GM19023 (cell line): ENCODE results near the gene PRDM16.

Source experiments
- ATAC-seq: cut with Tn5 transposase; IDR thresholded peaks from one replicate; pipeline ENCODE4 v1.9.1; 2021; ENCODE audit warnings: mild to moderate bottlenecking, moderate library complexity; ENCODE audit not compliant: unreplicated experiment

PRDM16 gene

GRCh38 chr1:3174487-3175247 lies 105.7 kb downstream of the PRDM16 start:
- no peak for ATAC-seq

DNA sequence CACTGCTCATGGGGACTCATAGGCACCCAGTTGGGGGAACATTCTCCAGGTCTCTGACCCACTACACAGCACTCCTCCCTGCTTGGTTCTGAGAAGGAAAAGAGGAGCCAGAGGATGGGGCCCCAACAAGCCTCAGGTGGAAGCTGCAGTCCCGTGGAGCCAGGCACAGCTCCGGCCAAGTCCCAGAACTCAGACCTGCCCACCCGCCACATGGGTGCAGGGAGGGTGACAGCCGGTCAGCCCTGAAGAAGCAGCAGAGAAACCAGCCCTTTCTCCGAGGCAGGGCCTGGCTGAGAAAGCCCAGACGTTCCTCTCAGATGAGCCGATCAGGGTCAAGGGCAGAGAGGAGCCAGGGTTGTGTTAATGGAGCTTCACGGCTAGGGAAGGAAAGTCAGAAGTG lies 106.5 kb downstream of the PRDM16 start:
- no peak for ATAC-seq

DNA sequence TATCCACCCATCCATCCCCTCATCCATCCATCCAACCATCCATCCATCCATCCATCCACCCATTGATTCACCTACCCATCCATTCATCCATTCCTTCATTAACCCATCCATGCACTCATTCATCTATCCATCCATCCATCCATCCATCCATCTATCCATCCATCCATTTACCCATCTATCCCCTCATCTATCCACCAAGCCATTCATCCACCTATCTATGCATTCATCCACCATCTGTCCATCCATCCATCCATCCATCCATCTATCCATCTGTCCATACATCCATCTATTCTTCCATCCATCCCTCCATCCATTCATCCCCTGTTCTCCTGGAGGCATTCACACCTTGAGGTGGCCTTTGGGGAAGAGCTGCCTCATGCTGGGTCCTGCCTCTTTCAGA lies 107.0 kb downstream of the PRDM16 start:
- no peak for ATAC-seq

DNA sequence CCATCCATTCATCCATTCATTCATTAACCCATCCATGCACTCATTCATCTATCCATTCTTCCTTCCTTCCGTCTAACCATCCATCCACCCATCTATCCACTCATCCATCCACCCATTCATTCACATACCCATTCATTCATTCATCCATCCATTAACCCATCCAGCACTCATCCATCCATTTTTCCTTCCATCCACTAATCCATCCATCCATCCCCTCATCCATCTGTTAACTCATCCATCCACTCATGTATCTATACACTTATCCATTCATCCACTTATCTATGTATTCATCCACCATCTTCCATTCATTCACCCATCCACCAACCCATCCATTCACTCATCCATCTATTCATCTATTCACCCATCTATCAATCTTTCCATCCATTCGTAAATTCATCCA lies 107.8 kb downstream of the PRDM16 start:
- no peak for ATAC-seq

DNA sequence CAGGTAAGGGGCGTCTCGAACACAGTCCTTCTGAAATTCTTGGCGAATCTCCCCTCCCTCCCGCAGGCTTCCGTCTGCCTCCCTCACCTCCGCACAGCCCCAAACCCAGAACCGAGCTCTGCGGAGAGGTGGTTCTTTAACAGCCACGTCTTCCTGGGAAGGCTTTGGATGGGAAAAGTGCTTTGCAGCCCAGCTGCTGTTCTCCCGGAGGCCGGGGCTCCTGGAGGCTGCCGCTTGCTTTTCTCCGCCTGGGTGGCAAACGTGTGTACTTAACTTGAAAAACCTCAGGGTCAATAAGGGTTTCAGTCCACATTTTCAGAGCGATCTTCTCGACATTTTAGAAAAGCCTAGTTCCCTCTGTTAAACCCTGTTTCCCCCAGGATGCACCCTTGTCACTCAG lies 109.3 kb downstream of the PRDM16 start:
- no peak for ATAC-seq

DNA sequence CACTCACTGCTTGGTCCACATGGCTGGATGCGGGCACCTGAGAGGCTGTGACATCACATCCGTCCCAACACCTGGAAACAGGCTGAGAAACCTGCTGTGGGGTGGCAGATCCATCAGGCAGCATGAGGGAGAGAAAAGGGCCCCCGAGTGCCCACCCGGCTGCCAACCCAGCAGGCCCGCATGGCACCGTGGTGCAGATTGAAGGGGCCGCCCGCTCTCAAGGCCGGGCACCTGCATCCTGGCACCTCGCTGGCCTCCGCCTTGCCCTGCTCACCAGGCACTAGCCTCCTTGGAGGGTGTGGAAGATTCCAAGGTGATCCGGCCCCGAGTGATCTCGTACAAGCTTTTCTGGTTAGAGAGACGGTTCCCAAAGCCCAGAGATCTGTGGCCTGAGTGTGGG lies 110.5 kb downstream of the PRDM16 start:
- no peak for ATAC-seq

DNA sequence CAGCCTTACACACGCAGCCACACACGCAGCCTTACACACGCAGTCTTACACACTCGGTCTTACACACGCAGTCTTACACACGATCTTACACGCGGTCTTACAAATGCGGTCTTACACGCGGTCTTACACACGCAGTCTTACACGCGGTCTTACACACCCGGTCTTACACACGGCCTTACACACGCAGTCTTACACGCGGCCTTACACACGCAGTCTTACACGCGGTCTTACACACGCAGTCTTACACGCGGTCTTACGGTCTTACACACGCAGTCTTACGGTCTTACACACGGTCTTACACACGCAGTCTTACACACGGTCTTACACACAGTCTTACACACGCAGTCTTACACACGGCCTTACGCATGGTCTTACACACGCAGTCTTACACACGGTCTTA lies 111.9 kb downstream of the PRDM16 start:
- no peak for ATAC-seq

GRCh38 chr1:3181956-3182355 lies 113.0 kb downstream of the PRDM16 start:
- no peak for ATAC-seq

- ATAC-seq = no peak
These were observed 114.4 kb downstream of the PRDM16 start for GRCh38 chr1:3183411-3183810.

DNA sequence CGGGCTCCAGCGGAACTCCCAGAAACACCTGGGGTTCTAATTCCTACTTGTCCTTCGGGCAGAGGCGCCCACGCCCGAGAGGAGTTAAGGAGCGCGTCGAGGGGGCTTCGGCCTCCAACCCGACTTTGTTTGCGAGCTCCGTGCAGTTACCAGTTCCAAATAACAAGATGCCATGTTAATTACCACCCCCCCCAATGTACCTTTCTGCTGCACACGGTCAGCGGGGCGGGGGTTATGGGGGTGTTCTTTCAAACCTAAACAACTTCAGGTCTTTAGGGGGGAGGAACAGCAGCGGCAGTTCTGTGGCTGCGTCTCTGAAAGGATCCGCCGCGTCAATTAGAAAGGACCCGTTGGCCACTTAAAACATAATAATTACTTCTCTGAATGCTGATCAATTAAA lies 114.8 kb downstream of the PRDM16 start:
- ATAC-seq = no peak

DNA sequence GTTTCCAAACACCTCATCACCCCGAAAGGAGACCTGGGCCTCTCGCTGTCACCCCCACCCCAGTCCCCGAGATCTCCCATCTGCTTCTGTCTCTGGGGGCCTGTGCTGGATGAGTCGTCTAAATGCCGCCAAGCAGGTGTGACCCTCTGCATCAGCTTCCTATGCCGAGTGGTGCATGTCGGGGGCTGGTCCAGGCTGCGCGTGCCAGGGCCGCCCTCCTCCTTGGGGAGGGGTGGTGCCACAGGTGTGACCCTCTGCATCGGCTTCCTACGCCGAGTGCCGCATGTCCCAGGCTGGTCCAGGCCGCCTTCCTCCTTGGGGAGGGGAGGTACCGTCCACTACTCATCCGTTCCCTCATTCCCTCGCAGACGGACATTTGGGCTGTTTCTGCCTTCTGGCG lies 115.7 kb downstream of the PRDM16 start:
- no peak for ATAC-seq

- ATAC-seq = no peak
These were observed 117.0 kb downstream of the PRDM16 start for GRCh38 chr1:3185896-3186525.

GRCh38 chr1:3186526-3186921 lies 117.5 kb downstream of the PRDM16 start:
- ATAC-seq = no peak

GRCh38 chr1:3187415-3188149 lies 118.6 kb downstream of the PRDM16 start:
- no peak for ATAC-seq

DNA sequence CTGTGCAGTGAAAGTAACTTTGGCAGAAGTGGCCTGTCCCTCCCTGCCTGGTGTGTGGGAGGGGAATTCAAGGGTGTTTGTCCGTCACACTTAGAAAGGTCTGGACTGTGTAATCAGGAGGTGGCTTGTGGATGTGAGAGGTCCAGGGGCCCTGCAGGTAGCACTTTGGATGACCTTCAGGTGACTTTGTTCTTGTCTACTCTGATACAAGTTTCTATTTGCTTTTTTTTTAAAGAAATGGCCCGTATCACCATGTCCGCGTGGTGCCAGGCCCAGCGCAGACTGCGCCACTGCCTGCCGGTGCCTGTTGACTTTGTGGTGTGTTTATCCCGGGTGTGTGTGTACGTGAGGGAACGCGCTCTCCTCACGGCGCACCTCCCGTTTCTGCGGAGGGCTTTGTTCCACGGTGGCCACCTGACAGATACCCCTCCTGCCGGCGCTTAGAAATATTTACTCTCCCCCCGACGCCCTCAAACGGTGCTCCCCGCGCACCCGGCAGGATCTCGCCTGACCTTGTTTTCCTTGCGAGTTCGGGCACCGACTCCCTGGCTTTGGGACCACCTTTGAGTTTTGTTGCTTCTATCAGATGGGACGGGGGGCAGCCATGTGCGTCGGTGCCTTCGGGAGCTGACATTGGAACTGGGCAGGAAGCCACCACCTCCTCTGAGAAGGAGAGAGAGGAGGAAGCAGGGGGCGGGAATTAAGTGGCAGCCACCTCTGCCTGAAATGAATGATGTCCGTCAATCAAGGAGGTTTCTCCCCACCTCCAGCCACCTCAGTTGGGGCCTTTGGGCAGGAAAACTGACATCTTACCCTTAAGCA lies 119.4 kb downstream of the PRDM16 start:
- ATAC-seq = no peak

DNA sequence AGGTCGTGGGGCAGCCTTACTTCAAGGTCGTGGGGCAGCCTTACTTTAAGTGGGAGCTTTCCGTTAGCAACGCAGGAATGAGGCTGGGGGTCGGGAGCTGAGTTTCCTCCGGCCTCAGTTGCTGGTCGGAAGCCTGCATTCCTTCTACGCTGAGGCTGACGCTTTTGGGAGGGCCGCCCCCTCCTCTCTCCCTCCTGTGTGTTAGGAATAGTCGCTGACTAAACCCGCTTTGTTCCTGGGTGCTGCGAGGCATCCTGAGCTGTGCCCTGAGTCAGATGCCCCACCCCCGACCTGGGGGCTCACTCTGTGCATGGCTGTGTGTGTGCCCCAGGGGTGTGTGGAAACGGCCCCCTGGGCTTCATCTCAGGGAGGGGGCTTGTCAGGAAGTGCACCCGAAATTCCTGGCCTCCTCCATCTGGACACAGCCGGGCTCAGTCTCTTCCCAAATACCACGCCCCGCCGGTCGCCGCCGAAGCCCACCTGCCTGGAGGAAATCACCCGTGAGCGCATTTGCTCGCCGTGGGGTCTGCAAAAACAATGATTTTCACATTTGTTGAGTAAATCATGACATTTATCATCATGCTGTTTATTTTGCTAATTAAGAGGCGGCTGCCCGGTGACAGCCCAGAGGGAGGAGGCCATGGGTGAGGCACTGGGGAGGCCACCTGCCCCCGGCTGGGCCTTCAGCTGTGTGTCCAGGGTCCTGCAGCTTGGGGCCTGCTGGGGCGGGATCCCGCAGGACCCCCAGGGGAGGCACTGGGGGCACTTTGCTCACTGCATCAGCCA lies 121.4 kb downstream of the PRDM16 start:
- no peak for ATAC-seq

- ATAC-seq = no peak
These were observed 123.4 kb downstream of the PRDM16 start for GRCh38 chr1:3192361-3192760.

- ATAC-seq = no peak
These were observed 123.8 kb downstream of the PRDM16 start for GRCh38 chr1:3192825-3193224.

GRCh38 chr1:3193811-3194210 lies 124.8 kb downstream of the PRDM16 start:
- ATAC-seq = no peak

DNA sequence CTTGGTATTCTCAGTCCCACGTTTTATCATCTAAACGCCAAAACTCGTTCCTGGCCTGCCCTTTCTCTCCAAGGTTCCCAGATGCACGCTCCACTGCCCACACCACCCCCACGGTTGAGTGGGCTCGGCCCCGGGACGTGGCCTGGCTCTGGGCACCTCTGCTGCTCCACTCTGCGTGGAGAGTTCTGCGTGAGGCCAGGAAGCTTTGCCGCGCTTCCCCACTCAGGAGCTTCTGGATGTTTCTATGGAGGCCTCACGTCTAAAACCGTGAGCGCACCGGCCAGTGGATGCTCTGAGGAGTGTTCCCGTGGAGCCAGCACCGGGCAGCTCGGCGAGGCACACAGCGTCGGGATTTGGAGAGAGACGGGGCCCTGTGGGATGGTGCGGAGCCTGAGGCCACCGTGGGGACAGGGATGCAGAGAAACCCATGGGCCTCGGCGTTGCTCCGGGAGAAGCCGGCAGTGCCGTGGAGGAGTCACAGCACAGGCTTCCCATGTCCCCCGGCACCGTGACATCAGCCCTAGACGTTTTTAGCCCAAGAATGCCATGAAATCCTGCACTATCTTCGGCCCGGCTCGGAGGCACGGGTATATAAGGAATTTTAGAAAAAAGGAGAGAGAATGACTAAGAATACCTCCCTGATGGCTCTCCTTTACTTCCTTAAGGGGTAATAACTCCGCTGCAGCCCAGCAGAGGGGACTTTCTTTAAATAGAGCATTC lies 125.9 kb downstream of the PRDM16 start:
- ATAC-seq = no peak
